B cell (primary cell): ENCODE data around the gene LARP4. TPM values are rescaled to one million over a fixed set of nuclear protein-coding genes. Genes with fewer than 3 reads are reported as not detected.

Experiments used
- ATAC-seq: fragments of 200-7000 bp; cut with Tn5 transposase; one replicate; pipeline ENCODE4 v1.10.0; 2021; ENCODE audit warnings: low read depth, mild to moderate bottlenecking, moderate number of reproducible peaks, moderate library complexity
- CTCF ChIA-PET: fragments of 350-600 bp; sonication (Branson Sonifier 250); formaldehyde crosslinking; loops from one replicate; lab custom pipeline; 2021; ENCODE audit warnings: antibody characterized with exemption, inconsistent platforms; lab: Charles Lee
- POLR2A ChIA-PET: fragments of 350-600 bp; sonication (Branson Sonifier 250); formaldehyde crosslinking; loops from one replicate; lab custom pipeline; 2021; ENCODE audit warnings: antibody characterized with exemption; lab: Charles Lee
- DNase-seq: peaks from one replicate; pipeline ENCODE4 v3.0.0; 2013
- H2AFZ ChIP-seq: 2 replicates; pipeline ENCODE4 v1.6.1; 2012; ENCODE audit warnings: mild to moderate bottlenecking, low read depth, low read length; ENCODE audit not compliant: insufficient read depth, poor library complexity, severe bottlenecking
- H3K27ac ChIP-seq, 2 donors: 1 replicate in 1 of 2; 2 replicates in 1 of 2; pipeline ENCODE4 v1.5.1; 2012 to 2013; ENCODE audit warnings: low read length in 2 of 2, mild to moderate bottlenecking in 2 of 2, moderate library complexity in 1 of 2
- H3K27me3 ChIP-seq, 4 experiments: fragments of 200-600 bp in 1 of 4; sonication (generic) in 1 of 4; replicated peaks in 1 of 4; 1 replicate in 2 of 4; 2 replicates in 2 of 4; pipeline versions ENCODE4 v1.6.1 to v1.7.0; 2013 to 2016; ENCODE audit warnings: low read length in 3 of 4, mild to moderate bottlenecking in 2 of 4, mixed read lengths in 1 of 4, moderate library complexity in 1 of 4; ENCODE audit not compliant: insufficient read depth in 4 of 4, control insufficient read depth in 3 of 4; ENCODE audit errors: control extremely low read depth in 1 of 4
- H3K36me3 ChIP-seq, 2 experiments: replicated peaks in 1 of 2; 1 replicate in 1 of 2; 2 replicates in 1 of 2; pipeline versions ENCODE4 v1.6.1 to v1.7.1; 2013; ENCODE audit warnings: low read length in 1 of 2; ENCODE audit not compliant: insufficient read depth in 2 of 2, control insufficient read depth in 1 of 2; ENCODE audit errors: control extremely low read depth in 1 of 2, extremely low read depth in 1 of 2
- H3K4me1 ChIP-seq, 2 donors: fragments of 200-600 bp in 1 of 2; sonication (generic) in 1 of 2; 1 replicate in 1 of 2; 2 replicates in 1 of 2; pipeline versions ENCODE4 v1.5.1 to v1.6.1; 2013 to 2017; ENCODE audit warnings: low read length in 2 of 2; ENCODE audit not compliant: control insufficient read depth in 2 of 2, insufficient read depth in 2 of 2
- H3K4me2 ChIP-seq: replicated peaks from 2 replicates; pipeline ENCODE3; 2012; ENCODE audit warnings: mild to moderate bottlenecking, low read depth, low read length; ENCODE audit not compliant: poor library complexity, severe bottlenecking
- H3K4me3 ChIP-seq, 5 experiments: fragments of 200-600 bp in 1 of 5; sonication (generic) in 1 of 5; 1 replicate in 3 of 5; 2 replicates in 2 of 5; pipeline versions ENCODE4 v1.5.1 to v1.7.0; 2011 to 2016; ENCODE audit warnings: low read length in 4 of 5, mild to moderate bottlenecking in 4 of 5, low read depth in 2 of 5, control low read depth in 1 of 5, moderate library complexity in 1 of 5; ENCODE audit not compliant: insufficient read depth in 1 of 5; ENCODE audit errors: control extremely low read depth in 1 of 5, extremely low read depth in 1 of 5
- H3K79me2 ChIP-seq: fragments of 200-600 bp; sonication (generic); one replicate; pipeline ENCODE4 v1.6.0; 2016; ENCODE audit warnings: low read length; ENCODE audit not compliant: control insufficient read depth, insufficient read depth
- H3K9ac ChIP-seq: fragments of 200-600 bp; sonication (generic); 2 replicates; pipeline ENCODE4 v1.6.1; 2017; ENCODE audit warnings: mild to moderate bottlenecking, low read length, moderate library complexity
- H3K9me3 ChIP-seq, 3 donors: one replicate each; pipeline versions ENCODE4 v1.6.1 to v1.7.1; 2013; ENCODE audit warnings: low read length in 2 of 3; ENCODE audit not compliant: control insufficient read depth in 2 of 3, insufficient read depth in 1 of 3; ENCODE audit errors: control extremely low read depth in 1 of 3
- H4K20me1 ChIP-seq: 2 replicates; pipeline ENCODE4 v1.6.0; 2012; ENCODE audit warnings: mild to moderate bottlenecking, low read length; ENCODE audit not compliant: insufficient read depth, control insufficient read depth, poor library complexity, severe bottlenecking
- H3K27ac Mint-ChIP-seq: one replicate; pipeline ENCODE4 v1.8.0; 2021; ENCODE audit warnings: mixed read lengths
- H3K27me3 Mint-ChIP-seq: one replicate; pipeline ENCODE4 v1.8.0; 2021; ENCODE audit warnings: mixed read lengths
- H3K4me1 Mint-ChIP-seq: one replicate; pipeline ENCODE4 v1.8.0; 2021; ENCODE audit warnings: mixed read lengths
- H3K4me3 Mint-ChIP-seq: one replicate; pipeline ENCODE4 v1.8.0; 2021; ENCODE audit warnings: mixed read lengths
- H3K9me3 Mint-ChIP-seq: one replicate; pipeline ENCODE4 v1.8.0; 2022; ENCODE audit warnings: mixed read lengths; ENCODE audit not compliant: insufficient read depth
- EZH2 ChIP-seq: IDR thresholded peaks from 2 replicates; pipeline ENCODE4 v1.6.1; 2012; ENCODE audit warnings: borderline replicate concordance, low read depth, mild to moderate bottlenecking, moderate library complexity, low read length; ENCODE audit not compliant: insufficient read depth, poor library complexity, severe bottlenecking
- WGBS: methylation state at CpG from one replicate; pipeline ENCODE4 v1.1.5; 2013; ENCODE audit warnings: missing lambda C conversion rate; ENCODE audit not compliant: insufficient coverage; 5-methylcytosine and 5-hydroxymethylcytosine counted together
- intact Hi-C: fragments of 100-400 bp; cut with micrococcal nuclease; formaldehyde crosslinking; loops from one replicate; pipeline ENCODE4 v1.10.0; 2022
- polyA plus RNA-seq: library from polyadenylated mRNA; depleted of rRNA; stranded (reverse); fragments of >200 nt; gene quantifications from 2 replicates; pipeline ENCODE4 v1.2.3, GENCODE V29; 2012
- total RNA-seq, 2 donors: library from RNA; stranded (reverse); fragments of 120-200 nt in 1 of 2; gene quantifications; 1 replicate in 1 of 2; 2 replicates in 1 of 2; pipeline versions ENCODE4 v1.2.3 to v1.2.4, GENCODE V29; 2013 to 2022
- TF ChIP-seq, protein P1 (sequence below): fragments of 200-600 bp; IDR thresholded peaks from one replicate; pipeline ENCODE4 v1.8.0; 2022; ENCODE audit warnings: antibody characterized with exemption, mild to moderate bottlenecking

LARP4 gene
- total and polyA plus RNA-seq, 2 donors (not counting 1 experiment from before 2014, with no cell fraction given) = 5.5 to 48.4 TPM

GRCh38 chr12:50452795-50453194 lies 52.1 kb downstream of the LARP4 start:
- CTCF ChIA-PET = interaction anchor here (0.6 kb wide), 1 partner anchor 282 kb away, joined by 3 read pairs; no protein-coding TSS in a partner anchor
- Histone ChIP-seq H3K4me1 (no peaks in the 10 kb centered on the region), H3K9me3 (no peaks in the 10 kb centered on the region), H2AFZ (no peak overlapping the region), H3K4me3 (no peak overlapping the region), H3K36me3 (peaks cover 3 to 19% of the 10 kb centered on the region in 2 experiments), H3K4me2 (no peak overlapping the region), H3K27me3 (no peaks in the 10 kb centered on the region), H3K79me2 (no peaks in the 10 kb centered on the region), H3K9ac (no peak overlapping the region), H3K27ac (no peak overlapping the region), H4K20me1 (no peaks in the 10 kb centered on the region)
- POLR2A ChIA-PET = no interaction called here
- no peak for TF ChIP-seq EZH2
- TF ChIP-seq, protein P1, sequence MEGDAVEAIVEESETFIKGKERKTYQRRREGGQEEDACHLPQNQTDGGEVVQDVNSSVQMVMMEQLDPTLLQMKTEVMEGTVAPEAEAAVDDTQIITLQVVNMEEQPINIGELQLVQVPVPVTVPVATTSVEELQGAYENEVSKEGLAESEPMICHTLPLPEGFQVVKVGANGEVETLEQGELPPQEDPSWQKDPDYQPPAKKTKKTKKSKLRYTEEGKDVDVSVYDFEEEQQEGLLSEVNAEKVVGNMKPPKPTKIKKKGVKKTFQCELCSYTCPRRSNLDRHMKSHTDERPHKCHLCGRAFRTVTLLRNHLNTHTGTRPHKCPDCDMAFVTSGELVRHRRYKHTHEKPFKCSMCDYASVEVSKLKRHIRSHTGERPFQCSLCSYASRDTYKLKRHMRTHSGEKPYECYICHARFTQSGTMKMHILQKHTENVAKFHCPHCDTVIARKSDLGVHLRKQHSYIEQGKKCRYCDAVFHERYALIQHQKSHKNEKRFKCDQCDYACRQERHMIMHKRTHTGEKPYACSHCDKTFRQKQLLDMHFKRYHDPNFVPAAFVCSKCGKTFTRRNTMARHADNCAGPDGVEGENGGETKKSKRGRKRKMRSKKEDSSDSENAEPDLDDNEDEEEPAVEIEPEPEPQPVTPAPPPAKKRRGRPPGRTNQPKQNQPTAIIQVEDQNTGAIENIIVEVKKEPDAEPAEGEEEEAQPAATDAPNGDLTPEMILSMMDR = no peak
- H3K4me3 Mint-ChIP-seq = no peak overlapping the region
- DNase-seq (no peak), ATAC-seq (no peak)
- H3K9me3 Mint-ChIP-seq = no peaks in the 10 kb centered on the region
- 100% methylated on average over 2 of the region's 5 CpGs for WGBS
- no peaks in the 10 kb centered on the region for H3K4me1 Mint-ChIP-seq
- H3K27ac Mint-ChIP-seq = no peak overlapping the region
- no peaks in the 10 kb centered on the region for H3K27me3 Mint-ChIP-seq
- intact Hi-C loops = no loop called here

- H3K4me3 Mint-ChIP-seq = no peak overlapping the region
- POLR2A ChIA-PET = no interaction called here
Measured at GRCh38 chr12:50453872-50454271, 53.2 kb downstream of the LARP4 start.

More at GRCh38 chr12:50453872-50454271, 53.2 kb downstream of the LARP4 start:
- Histone ChIP-seq H3K9me3 (no peaks in the 10 kb centered on the region), H3K4me2 (no peak overlapping the region), H3K27ac (no peak overlapping the region), H2AFZ (no peak overlapping the region), H3K4me3 (no peak overlapping the region), H3K79me2 (no peaks in the 10 kb centered on the region), H3K4me1 (no peaks in the 10 kb centered on the region), H3K9ac (no peak overlapping the region), H4K20me1 (no peaks in the 10 kb centered on the region), H3K36me3 (peaks cover 3 to 17% of the 10 kb centered on the region in 2 experiments), H3K27me3 (no peaks in the 10 kb centered on the region)
- H3K27me3 Mint-ChIP-seq = no peaks in the 10 kb centered on the region
- CTCF ChIA-PET = no interaction called here
- no peak for DNase-seq
- TF ChIP-seq, protein P1 = no peak
- no peak for TF ChIP-seq EZH2
- no peaks in the 10 kb centered on the region for H3K4me1 Mint-ChIP-seq
- no peak overlapping the region for H3K27ac Mint-ChIP-seq
- intact Hi-C loops = no loop called here
- no CpG with 5 or more reads among the region's 5 CpGs for WGBS
- no peaks in the 10 kb centered on the region for H3K9me3 Mint-ChIP-seq
- ATAC-seq = no peak
